Measurements from ENCODE around the gene IGFBP2.

Gene IGFBP2

DNA sequence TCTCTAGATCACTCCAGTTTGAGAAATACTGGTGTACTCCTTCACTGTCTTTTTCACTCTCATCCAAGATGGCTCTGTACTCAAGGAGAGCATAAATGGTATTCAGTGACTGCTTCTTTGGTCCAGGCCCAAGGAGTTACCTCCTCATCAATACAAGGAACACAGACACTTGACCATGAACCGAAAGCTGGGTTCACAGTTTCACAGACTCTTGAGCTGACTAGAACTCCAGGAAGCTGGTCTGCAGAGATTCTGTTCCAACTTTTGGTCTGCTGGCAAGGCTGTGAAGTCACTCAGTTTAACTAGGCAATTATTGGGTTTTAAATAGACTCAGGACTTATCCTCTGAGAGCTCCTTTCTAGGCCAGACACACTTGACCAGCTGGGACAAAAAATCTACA, 69.5 kb downstream of the IGFBP2 start:
- DNase-seq (ENCODE audit: low read depth), result no peak

DNA sequence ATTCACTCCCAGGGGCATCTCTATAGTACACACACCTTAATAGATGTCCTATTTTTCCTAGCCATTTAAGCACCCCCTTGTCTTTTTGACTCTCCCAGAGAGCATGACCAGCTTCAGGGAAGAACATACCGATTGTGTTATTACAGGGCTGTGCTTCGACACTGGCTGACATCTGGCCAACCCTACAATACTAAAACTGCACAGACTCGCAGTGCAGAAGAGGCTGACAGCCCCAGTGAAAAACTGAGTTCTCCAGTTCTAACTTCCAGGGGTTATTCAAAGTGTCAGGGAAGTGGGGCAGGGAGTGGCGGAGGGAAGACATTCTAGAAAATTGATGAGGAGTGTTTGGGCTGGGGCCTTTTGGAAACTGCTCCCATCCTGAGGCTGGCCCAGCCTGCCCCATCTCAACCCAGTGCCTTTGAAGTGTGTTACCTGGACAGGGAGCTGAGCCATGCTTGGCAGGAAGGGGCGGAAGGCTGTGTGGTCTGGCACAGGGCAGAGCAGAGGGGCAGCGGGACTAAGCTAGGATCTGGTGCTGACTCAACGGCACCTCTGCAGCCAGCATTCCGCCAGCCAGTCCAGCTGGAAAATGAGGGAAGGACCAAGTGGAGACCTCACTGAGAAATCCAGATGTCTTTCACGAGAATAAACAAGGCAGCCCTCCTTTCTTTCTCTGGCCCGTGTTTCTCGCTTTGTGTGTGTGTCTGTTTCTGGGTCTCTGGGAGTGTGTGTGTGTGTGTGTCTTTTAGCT, 77.5 kb downstream of the IGFBP2 start:
- DNase-seq (ENCODE audit: low read depth), result no peak

DNA sequence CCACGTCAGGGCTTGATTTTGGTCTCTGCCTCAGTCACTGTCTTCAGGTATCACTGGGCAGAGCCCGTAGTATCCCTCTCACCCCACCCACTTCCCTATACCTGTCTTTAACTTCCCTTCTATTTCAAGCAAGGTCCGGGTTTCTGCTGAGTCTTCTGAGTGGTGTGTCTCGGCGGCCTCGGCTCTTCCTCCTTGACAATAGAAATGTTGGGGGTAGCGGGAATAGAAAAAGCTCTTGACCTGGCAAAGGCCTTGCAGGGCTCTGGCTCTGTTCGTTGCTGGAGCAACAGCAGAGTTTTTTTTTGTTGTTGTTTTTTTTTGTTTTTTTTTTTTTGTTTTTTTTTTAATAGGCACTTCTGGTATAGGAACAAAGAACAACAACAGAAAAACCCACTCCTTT, 78.1 kb downstream of the IGFBP2 start:
- DNase-seq (ENCODE audit: low read depth), result no peak

DNA sequence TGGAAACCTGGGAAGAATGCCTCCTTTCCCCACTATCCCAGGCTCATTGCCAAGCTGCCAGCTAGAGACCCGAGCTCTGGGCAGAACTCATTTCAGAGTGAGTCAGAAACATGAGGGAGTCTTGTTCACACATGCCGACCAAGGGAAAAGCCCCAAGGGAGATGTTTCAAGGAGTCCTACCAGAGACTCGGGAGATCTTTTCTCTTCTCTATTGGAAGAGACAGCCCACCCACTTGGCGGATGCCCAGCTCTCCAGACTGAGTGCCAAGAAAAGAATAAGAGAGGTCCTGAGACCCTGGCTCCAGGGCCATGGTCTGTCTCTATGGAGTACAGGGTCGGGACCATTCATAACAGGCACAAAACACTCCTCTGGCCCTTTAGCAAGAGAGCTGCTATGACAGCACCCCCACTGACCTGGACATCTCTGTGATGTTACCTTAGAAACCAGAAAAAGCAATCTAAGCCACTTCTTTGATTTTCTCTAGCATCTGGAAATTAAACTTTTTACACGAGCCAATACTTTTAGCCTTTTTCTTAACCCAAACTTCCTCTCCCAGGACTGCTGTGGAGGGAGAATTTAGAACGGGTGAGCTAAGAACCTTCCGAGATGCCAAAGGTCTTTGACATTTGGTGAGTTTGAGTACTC, 80.6 kb downstream of the IGFBP2 start:
- peak; percentile 78 for DNase-seq (ENCODE audit: low read depth)
